ENCODE results near the gene IZUMO1. TPM values are rescaled to one million over a fixed set of nuclear protein-coding genes. Genes with fewer than 3 reads are reported as not detected.
"Not testable (repeated sequence)": the region's sequence is repeated elsewhere in the genome, so short reads cannot be mapped to it uniquely, and the experiment has no call there.

The IZUMO1 gene
- total and polyA plus RNA-seq, 2 of the 8 experiments (the other 6 are each of a cell fraction or from before 2014, with no cell fraction given): 0.33 to 1.8 TPM

- not testable (repeated sequence) for FAIRE-seq; H2BK20ac ChIP-seq (ENCODE audit: low read length); H3K14ac ChIP-seq (ENCODE audit: insufficient read length); H3K18ac ChIP-seq (ENCODE audit: extremely low read depth, low read length); H3K27me3 ChIP-seq (replicated peaks in 1 of 4; ENCODE audit: control insufficient read depth in 3 of 4, extremely low read depth in 1 of 4, insufficient read depth in 3 of 4, low read length in 3 of 4); H3K4me3 ChIP-seq (ENCODE audit: extremely low read depth in 1 of 4, insufficient read depth in 2 of 4, low read depth in 3 of 4, low read length in 4 of 4); H2AFZ ChIP-seq (ENCODE audit: low read length); H3K9ac ChIP-seq (replicated peaks in 1 of 4; ENCODE audit: extremely low read depth in 1 of 4, low read depth in 3 of 4, low read length in 3 of 4); H3K23me2 ChIP-seq (ENCODE audit: low read depth, low read length); H3K4me2 ChIP-seq (ENCODE audit: insufficient read depth in 1 of 2, low read depth in 2 of 2, low read length in 2 of 2); H3K36me3 ChIP-seq (ENCODE audit: control insufficient read depth in 2 of 4, insufficient read depth in 4 of 4, low read length in 3 of 4); H2AK5ac ChIP-seq (ENCODE audit: low read depth, low read length); H4K20me1 ChIP-seq (replicated peaks in 1 of 2; ENCODE audit: control insufficient read depth in 1 of 2, insufficient read depth in 2 of 2, low read length in 2 of 2); H4K91ac ChIP-seq (replicated peaks; ENCODE audit: insufficient read length, low read length); H3K4me1 ChIP-seq (replicated peaks in 1 of 4; ENCODE audit: control insufficient read depth in 3 of 4, insufficient read depth in 4 of 4, low read length in 3 of 4); H3K79me2 ChIP-seq (ENCODE audit: control insufficient read depth in 1 of 2, insufficient read depth in 2 of 2, low read length in 2 of 2); H2BK120ac ChIP-seq (replicated peaks; ENCODE audit: low read depth, low read length); H3K79me1 ChIP-seq (ENCODE audit: low read depth, low read length); H3K27ac ChIP-seq (ENCODE audit: low read depth, low read length); DNase-seq (ENCODE audit: low read depth in 1 of 2, low spot score in 2 of 2); H4K8ac ChIP-seq (ENCODE audit: extremely low read depth, insufficient read depth, low read length); H2BK12ac ChIP-seq (ENCODE audit: low read depth, low read length); H2BK5ac ChIP-seq (ENCODE audit: low read depth, low read length); H3K23ac ChIP-seq (ENCODE audit: insufficient read length); H3K56ac ChIP-seq (replicated peaks; ENCODE audit: insufficient read length, low read depth, low read length); H3K4ac ChIP-seq (replicated peaks; ENCODE audit: insufficient read length, low read depth, low read length); H4K5ac ChIP-seq (ENCODE audit: insufficient read length, low read depth, low read length); H3K9me3 ChIP-seq (ENCODE audit: insufficient read depth in 2 of 2, low read depth in 1 of 2, low read length in 1 of 2); H2BK15ac ChIP-seq (ENCODE audit: low read length)
- ChIA-PET CTCF (ENCODE audit: partially characterized antibody) (interaction anchor here (1.2 to 17.5 kb wide), 7 partner anchors 16 to 112 kb away, joined by 3 to 285 read pairs (median 7); partner anchors contain the start of gene BCAT2), POLR2A (ENCODE audit: partially characterized antibody) (interaction anchor here (1.7 kb wide), 1 partner anchor 31 kb away, joined by 4 read pairs; the partner anchor contains the start of gene FGF21)
- 96% methylated on average over 6 of the region's 7 CpGs; no CpG with 5 or more reads in 1 of the 2 experiments for WGBS, 2 experiments (ENCODE audit: extremely low coverage in 1 of 2, insufficient coverage in 1 of 2, insufficient read length in 1 of 2, insufficient replicate concordance in 2 of 2, low coverage in 1 of 2, low lambda C conversion rate in 2 of 2, missing lambda C conversion rate in 1 of 2)
These were observed 39.7 kb upstream of the IZUMO1 start for GRCh38 chr19:48786422-48786821.
